Calu3 (cell line): ENCODE measurements around the gene LRRIQ1. TPM values are rescaled to one million over a fixed set of nuclear protein-coding genes. Genes with fewer than 3 reads are reported as not detected.

Experiments used
- BruUV-seq: library from RNA; stranded (reverse); fragments of 400-500 nt; replicated peaks from 2 replicates; lab custom pipeline; 2021; lab: Mats Ljungman, UMichigan
- CTCF ChIA-PET: fragments of 300-600 bp; sonication (Branson Sonifier 250); formaldehyde crosslinking; loops from one replicate; lab custom pipeline; 2022; ENCODE audit warnings: antibody characterized with exemption; lab: Charles Lee
- DNase-seq: peaks from one replicate; pipeline ENCODE4 v3.0.0; 2022
- H3K27ac Mint-ChIP-seq: one replicate; pipeline ENCODE4 v1.8.0; 2022; ENCODE audit warnings: mixed read lengths; ENCODE audit not compliant: unreplicated experiment
- H3K27me3 Mint-ChIP-seq: one replicate; pipeline ENCODE4 v1.8.0; 2022; ENCODE audit warnings: mixed read lengths; ENCODE audit not compliant: unreplicated experiment
- H3K36me3 Mint-ChIP-seq: one replicate; pipeline ENCODE4 v1.8.0; 2022; ENCODE audit warnings: mild to moderate bottlenecking, moderate library complexity, mixed read lengths; ENCODE audit not compliant: insufficient read depth, unreplicated experiment
- H3K4me1 Mint-ChIP-seq: one replicate; pipeline ENCODE4 v1.8.0; 2022; ENCODE audit warnings: mild to moderate bottlenecking, low read depth, mixed read lengths; ENCODE audit not compliant: unreplicated experiment
- H3K4me3 Mint-ChIP-seq: one replicate; pipeline ENCODE4 v1.8.0; 2022; ENCODE audit warnings: mild to moderate bottlenecking, low read depth, moderate library complexity, mixed read lengths; ENCODE audit not compliant: unreplicated experiment
- H3K9me3 Mint-ChIP-seq: one replicate; pipeline ENCODE4 v1.8.0; 2022; ENCODE audit warnings: low read depth, mixed read lengths; ENCODE audit not compliant: unreplicated experiment
- intact Hi-C: fragments of 100-400 bp; cut with micrococcal nuclease; formaldehyde crosslinking; loops from one replicate; pipeline ENCODE4 v1.10.0; 2022; ENCODE audit not compliant: unreplicated experiment
- total RNA-seq: library from RNA; stranded (reverse); gene quantifications from 2 replicates; pipeline ENCODE4 v1.2.3, GENCODE V29; 2022
- TF ChIP-seq, protein P1 (sequence below): fragments of 200-600 bp; IDR thresholded peaks from one replicate; pipeline ENCODE4 v1.8.0; 2022; ENCODE audit warnings: antibody characterized with exemption; ENCODE audit not compliant: unreplicated experiment

The LRRIQ1 gene
- total RNA-seq, 1 experiment from 2014 or later, result 1.4 TPM

DNA sequence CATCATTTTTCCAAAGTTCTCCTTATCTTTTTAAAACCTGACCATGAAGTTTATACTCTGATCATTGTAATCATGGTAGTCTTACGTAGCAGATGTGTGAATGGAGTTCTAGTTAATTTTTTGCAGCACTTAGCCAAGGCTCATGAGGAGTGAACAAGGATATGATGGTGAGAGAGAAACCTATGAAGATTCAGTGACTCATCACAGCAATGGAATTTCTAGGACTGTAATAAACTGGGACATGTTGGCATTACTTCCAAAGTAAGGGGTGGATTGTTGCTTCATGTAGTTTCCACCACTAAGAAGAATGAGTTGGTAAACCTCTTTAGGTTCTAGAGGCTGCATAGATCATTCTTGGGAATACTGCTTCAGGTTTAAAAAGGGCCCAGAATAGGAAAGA lies 102.7 kb downstream of the LRRIQ1 start:
- H3K4me3 Mint-ChIP-seq, result no peak overlapping the region
- H3K4me1 Mint-ChIP-seq, result no peaks in the 10 kb centered on the region
- TF ChIP-seq, protein P1, sequence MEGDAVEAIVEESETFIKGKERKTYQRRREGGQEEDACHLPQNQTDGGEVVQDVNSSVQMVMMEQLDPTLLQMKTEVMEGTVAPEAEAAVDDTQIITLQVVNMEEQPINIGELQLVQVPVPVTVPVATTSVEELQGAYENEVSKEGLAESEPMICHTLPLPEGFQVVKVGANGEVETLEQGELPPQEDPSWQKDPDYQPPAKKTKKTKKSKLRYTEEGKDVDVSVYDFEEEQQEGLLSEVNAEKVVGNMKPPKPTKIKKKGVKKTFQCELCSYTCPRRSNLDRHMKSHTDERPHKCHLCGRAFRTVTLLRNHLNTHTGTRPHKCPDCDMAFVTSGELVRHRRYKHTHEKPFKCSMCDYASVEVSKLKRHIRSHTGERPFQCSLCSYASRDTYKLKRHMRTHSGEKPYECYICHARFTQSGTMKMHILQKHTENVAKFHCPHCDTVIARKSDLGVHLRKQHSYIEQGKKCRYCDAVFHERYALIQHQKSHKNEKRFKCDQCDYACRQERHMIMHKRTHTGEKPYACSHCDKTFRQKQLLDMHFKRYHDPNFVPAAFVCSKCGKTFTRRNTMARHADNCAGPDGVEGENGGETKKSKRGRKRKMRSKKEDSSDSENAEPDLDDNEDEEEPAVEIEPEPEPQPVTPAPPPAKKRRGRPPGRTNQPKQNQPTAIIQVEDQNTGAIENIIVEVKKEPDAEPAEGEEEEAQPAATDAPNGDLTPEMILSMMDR, result no peak
- intact Hi-C loops, result no loop called here
- BruUV-seq, result no TSS peak
- no peaks in the 10 kb centered on the region for H3K27me3 Mint-ChIP-seq
- H3K9me3 Mint-ChIP-seq, result no peaks in the 10 kb centered on the region
- no peak overlapping the region for H3K27ac Mint-ChIP-seq
- H3K36me3 Mint-ChIP-seq, result no peaks in the 10 kb centered on the region
- CTCF ChIA-PET, result no interaction called here
- DNase-seq, result no peak

DNA sequence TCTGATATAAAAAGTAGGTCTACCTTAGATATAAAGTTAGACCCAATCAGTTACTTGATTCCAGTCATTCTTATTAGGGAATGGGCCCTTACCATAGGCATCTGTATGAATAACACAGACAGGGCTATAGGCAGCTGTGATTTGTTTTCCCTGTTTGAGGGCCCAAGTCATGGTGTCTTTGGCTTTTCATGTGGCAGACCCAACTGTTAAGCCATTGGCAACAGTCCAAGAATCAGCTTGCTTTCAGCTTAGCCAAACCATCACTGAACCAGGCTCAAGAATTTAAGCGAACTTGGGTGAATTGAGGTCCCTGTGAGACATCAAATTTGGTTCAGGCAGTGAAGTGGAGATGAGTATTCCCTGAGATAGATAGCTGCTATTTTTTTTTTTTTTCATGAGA lies 111.2 kb downstream of the LRRIQ1 start:
- TF ChIP-seq, protein P1, result no peak
- Mint-ChIP-seq H3K36me3 (no peaks in the 10 kb centered on the region), H3K4me3 (no peak overlapping the region), H3K9me3 (no peaks in the 10 kb centered on the region), H3K4me1 (no peaks in the 10 kb centered on the region), H3K27ac (no peak overlapping the region), H3K27me3 (no peaks in the 10 kb centered on the region)
- BruUV-seq, result no TSS peak
- CTCF ChIA-PET, result interaction anchor here (0.7 kb wide), 1 partner anchor 23 kb away, joined by 4 read pairs; no protein-coding TSS in a partner anchor
- intact Hi-C loops, result no loop called here
- DNase-seq, result no peak

DNA sequence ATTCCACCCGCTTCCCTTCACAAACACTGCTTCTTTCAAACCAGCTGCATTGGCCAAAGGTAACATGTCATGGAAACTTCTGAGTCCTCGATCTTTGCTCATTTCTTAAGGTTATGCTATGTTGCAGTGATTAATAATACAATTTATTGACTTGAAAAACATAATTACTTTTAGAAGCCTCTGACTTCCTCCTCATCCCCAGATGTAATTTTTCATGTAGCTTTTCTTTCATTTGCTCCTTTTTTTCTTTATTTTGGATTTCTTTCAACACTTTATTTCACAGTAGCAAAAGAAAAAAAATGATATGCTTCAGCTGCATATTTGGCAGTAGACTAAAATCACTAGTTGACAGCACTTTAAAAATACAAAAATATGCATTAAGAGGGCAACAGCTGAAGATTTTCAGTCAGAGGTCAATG lies 116.2 kb downstream of the LRRIQ1 start:
- Mint-ChIP-seq H3K4me3 (no peak overlapping the region), H3K27ac (no peak overlapping the region), H3K36me3 (no peaks in the 10 kb centered on the region), H3K9me3 (no peaks in the 10 kb centered on the region), H3K4me1 (no peaks in the 10 kb centered on the region), H3K27me3 (no peaks in the 10 kb centered on the region)
- BruUV-seq, result no TSS peak
- no peak for DNase-seq
- CTCF ChIA-PET, result no interaction called here
- intact Hi-C loops, result no loop called here
- TF ChIP-seq, protein P1, result no peak

DNA sequence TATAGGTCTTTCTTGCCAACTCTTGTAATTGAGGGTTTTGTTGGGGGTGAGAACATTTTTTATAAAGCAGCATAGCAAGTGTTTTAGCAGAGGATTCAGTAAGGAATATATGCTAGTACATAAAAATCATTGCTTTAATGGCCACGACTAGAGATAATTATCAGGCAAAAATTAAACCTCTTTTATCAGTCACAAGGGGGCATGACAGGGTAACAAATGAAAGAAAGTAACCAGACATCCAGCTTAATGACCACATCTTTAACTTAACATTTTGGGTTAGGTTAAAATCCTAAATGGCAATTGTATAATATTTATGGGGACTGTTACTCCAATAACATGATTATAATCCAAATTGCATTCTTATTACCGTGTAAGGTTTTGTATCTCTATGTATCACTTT lies 119.6 kb downstream of the LRRIQ1 start:
- Mint-ChIP-seq H3K4me3 (no peak overlapping the region), H3K27ac (no peak overlapping the region), H3K27me3 (no peaks in the 10 kb centered on the region), H3K4me1 (no peaks in the 10 kb centered on the region), H3K9me3 (no peaks in the 10 kb centered on the region), H3K36me3 (no peaks in the 10 kb centered on the region)
- intact Hi-C loops, result loop anchor here (1.0 to 5.0 kb wide), 6 partner anchors 79 to 765 kb away; partner anchors contain the start of gene ALX1
- DNase-seq, result peak; percentile 5
- BruUV-seq, result no TSS peak
- CTCF ChIA-PET, result interaction anchor here (1.5 to 2.2 kb wide), 3 partner anchors 79 to 293 kb away, joined by 4 to 11 read pairs (median 6); no protein-coding TSS in a partner anchor
- TF ChIP-seq, protein P1, result peak; percentile 22
